Erythroblast (primary cell): ENCODE results near the gene ABCC4.
"Not testable (repeated sequence)": the region's sequence is repeated elsewhere in the genome, so short reads cannot be mapped to it uniquely, and the experiment has no call there.

Experiments used
- DNase-seq, 2 experiments: peaks; one replicate each; lab custom pipeline; 2025; lab: John Stamatoyannopoulos, UW
- GATA1 ChIP-seq: IDR thresholded peaks from 2 replicates; pipeline ENCODE4 v1.6.1; 2011; ENCODE audit warnings: low read depth, mild to moderate bottlenecking, control low read depth, low read length, moderate library complexity
- POLR2A ChIP-seq: IDR thresholded peaks from 2 replicates; pipeline ENCODE4 v1.6.1; 2011; ENCODE audit warnings: mild to moderate bottlenecking, low read length

ABCC4 gene

GRCh38 chr13:95195146-95195545 is 106.1 kb downstream of the ABCC4 start:
- TF ChIP-seq POLR2A (no peak), GATA1 (no peak)
- DNase-seq, result no peak

GRCh38 chr13:95193509-95194230 is 107.6 kb downstream of the ABCC4 start:
- no peak for TF ChIP-seq POLR2A
- no peak for TF ChIP-seq GATA1
- no peak for DNase-seq

GRCh38 chr13:95192998-95193397 is 108.3 kb downstream of the ABCC4 start:
- no peak for TF ChIP-seq GATA1
- no peak for TF ChIP-seq POLR2A
- DNase-seq, result no peak

- not testable (repeated sequence) for DNase-seq
These were observed 108.7 kb downstream of the ABCC4 start for GRCh38 chr13:95192564-95192945.

GRCh38 chr13:95191821-95192563 is 109.3 kb downstream of the ABCC4 start:
- DNase-seq, result peak; percentile 81 to 91
- no peak for TF ChIP-seq GATA1
- TF ChIP-seq POLR2A, result no peak

- DNase-seq, result no peak
- TF ChIP-seq POLR2A (no peak), GATA1 (no peak)
These were observed 113.1 kb downstream of the ABCC4 start for GRCh38 chr13:95188128-95188527.

GRCh38 chr13:95185851-95186250 is 115.4 kb downstream of the ABCC4 start:
- DNase-seq, result no peak

GRCh38 chr13:95185311-95185710 is 115.9 kb downstream of the ABCC4 start:
- TF ChIP-seq GATA1, result no peak
- no peak for TF ChIP-seq POLR2A
- no peak for DNase-seq

More at GRCh38 chr13:95185851-95186250, 115.4 kb downstream of the ABCC4 start:
- TF ChIP-seq POLR2A (no peak), GATA1 (no peak)

GRCh38 chr13:95184317-95184716 is 116.9 kb downstream of the ABCC4 start:
- no peak for DNase-seq
- TF ChIP-seq POLR2A (no peak), GATA1 (no peak)

- TF ChIP-seq POLR2A (no peak), GATA1 (no peak)
- no peak for DNase-seq
These were observed 118.5 kb downstream of the ABCC4 start for GRCh38 chr13:95182570-95183265.

GRCh38 chr13:95181586-95181985 is 119.7 kb downstream of the ABCC4 start:
- DNase-seq, result peak in 1 of 2 experiments; percentile 16
- TF ChIP-seq POLR2A, result no peak
- TF ChIP-seq GATA1, result no peak

GRCh38 chr13:95180513-95181245 is 120.6 kb downstream of the ABCC4 start:
- TF ChIP-seq POLR2A (no peak), GATA1 (no peak)
- DNase-seq, result no peak

- no peak for TF ChIP-seq POLR2A
- no peak for TF ChIP-seq GATA1
- no peak for DNase-seq
These were observed 124.5 kb downstream of the ABCC4 start for GRCh38 chr13:95176611-95177259.
